Hepatocyte (in vitro differentiated cells): ENCODE results near the gene HMCN1. TPM values are rescaled to one million over a fixed set of nuclear protein-coding genes. Genes with fewer than 3 reads are reported as not detected.

Experiments used
- DNase-seq: peaks from one replicate; pipeline ENCODE4 v3.0.0-alpha.2; 2016; ENCODE audit warnings: low spot score
- H2AFZ ChIP-seq: fragments of 200-600 bp; sonication (generic); 2 replicates; pipeline ENCODE4 v1.6.0; 2016; ENCODE audit warnings: antibody characterized with exemption, mild to moderate bottlenecking
- H3K27ac ChIP-seq: fragments of 200-600 bp; sonication (generic); 2 replicates; pipeline ENCODE4 v1.5.1; 2016; ENCODE audit warnings: mild to moderate bottlenecking
- H3K27me3 ChIP-seq: fragments of 200-600 bp; sonication (generic); 2 replicates; pipeline ENCODE4 v1.6.1; 2016
- H3K36me3 ChIP-seq: fragments of 200-600 bp; sonication (generic); replicated peaks from 2 replicates; pipeline ENCODE4 v1.5.1; 2016; ENCODE audit warnings: low read depth; ENCODE audit not compliant: insufficient read depth
- H3K4me1 ChIP-seq: fragments of 200-600 bp; sonication (generic); 2 replicates; pipeline ENCODE4 v1.5.1; 2016; ENCODE audit warnings: mild to moderate bottlenecking, moderate library complexity; ENCODE audit not compliant: insufficient read depth
- H3K4me2 ChIP-seq: fragments of 200-600 bp; sonication (generic); 2 replicates; pipeline ENCODE4 v1.6.0; 2016
- H3K4me3 ChIP-seq: fragments of 200-600 bp; sonication (generic); 2 replicates; pipeline ENCODE4 v1.5.1; 2016; ENCODE audit warnings: mild to moderate bottlenecking
- H3K79me2 ChIP-seq: fragments of 200-600 bp; sonication (generic); 2 replicates; pipeline ENCODE4 v1.6.0; 2017; ENCODE audit warnings: mild to moderate bottlenecking
- H3K9me2 ChIP-seq: fragments of 200-600 bp; sonication (generic); replicated peaks from 2 replicates; pipeline ENCODE4 v1.6.0; 2017; ENCODE audit warnings: mild to moderate bottlenecking; ENCODE audit not compliant: insufficient read depth
- H3K9me3 ChIP-seq: fragments of 200-600 bp; sonication (generic); 2 replicates; pipeline ENCODE4 v1.5.1; 2016; ENCODE audit warnings: low read depth, mild to moderate bottlenecking
- H4K20me1 ChIP-seq: fragments of 200-600 bp; sonication (generic); 2 replicates; pipeline ENCODE4 v1.6.0; 2016; ENCODE audit warnings: mild to moderate bottlenecking; ENCODE audit not compliant: insufficient read depth, poor library complexity, severe bottlenecking
- EZH2 ChIP-seq: fragments of 200-600 bp; sonication (generic); IDR thresholded peaks from 2 replicates; pipeline ENCODE4 v1.6.1; 2016; ENCODE audit warnings: antibody characterized with exemption, mild to moderate bottlenecking, borderline replicate concordance
- EZH2phosphoT487 ChIP-seq: fragments of 200-600 bp; sonication (generic); IDR thresholded peaks from one replicate; pipeline ENCODE4 v1.6.1; 2018; ENCODE audit warnings: antibody characterized with exemption, mild to moderate bottlenecking, low read depth, moderate library complexity; ENCODE audit not compliant: unreplicated experiment, severe bottlenecking
- WGBS: methylation state at CpG from one replicate; pipeline ENCODE4 v1.1.6; 2016; ENCODE audit warnings: low lambda C conversion rate; ENCODE audit errors: missing lambda C conversion rate; 5-methylcytosine and 5-hydroxymethylcytosine counted together
- polyA plus RNA-seq: library from polyadenylated mRNA; unstranded; fragments of >200 nt; fragmentation: Nextera tagmentation; extraction: Ambion mirVana; gene quantifications from 2 replicates; pipeline ENCODE4 v1.2.1, GENCODE V29; 2016
- total RNA-seq: library from RNA; depleted of rRNA; stranded (reverse); fragments of >200 nt; gene quantifications from 2 replicates; pipeline ENCODE4 v1.2.3, GENCODE V29; 2014
- TF ChIP-seq, protein P1 (sequence below): fragments of 200-600 bp; sonication (generic); IDR thresholded peaks from 2 replicates; pipeline ENCODE4 v1.5.1; 2016; ENCODE audit warnings: antibody characterized with exemption, mild to moderate bottlenecking; ENCODE audit not compliant: poor library complexity

HMCN1 gene
- total and polyA plus RNA-seq, 2 experiments from 2014 or later, result 2.3 to 13.4 TPM

GRCh38 chr1:186022184-186022583 lies 288.0 kb downstream of the HMCN1 start:
- Histone ChIP-seq H4K20me1 (no peaks in the 10 kb centered on the region), H3K79me2 (no peaks in the 10 kb centered on the region), H3K27ac (no peak overlapping the region), H3K4me1 (no peaks in the 10 kb centered on the region), H3K4me2 (no peak overlapping the region), H3K9me3 (no peaks in the 10 kb centered on the region), H3K4me3 (no peak overlapping the region), H3K9me2 (no peaks in the 10 kb centered on the region), H3K27me3 (no peaks in the 10 kb centered on the region), H2AFZ (no peak overlapping the region), H3K36me3 (no peaks in the 10 kb centered on the region)
- TF ChIP-seq EZH2 (no peak), EZH2phosphoT487 (no peak)
- TF ChIP-seq, protein P1, sequence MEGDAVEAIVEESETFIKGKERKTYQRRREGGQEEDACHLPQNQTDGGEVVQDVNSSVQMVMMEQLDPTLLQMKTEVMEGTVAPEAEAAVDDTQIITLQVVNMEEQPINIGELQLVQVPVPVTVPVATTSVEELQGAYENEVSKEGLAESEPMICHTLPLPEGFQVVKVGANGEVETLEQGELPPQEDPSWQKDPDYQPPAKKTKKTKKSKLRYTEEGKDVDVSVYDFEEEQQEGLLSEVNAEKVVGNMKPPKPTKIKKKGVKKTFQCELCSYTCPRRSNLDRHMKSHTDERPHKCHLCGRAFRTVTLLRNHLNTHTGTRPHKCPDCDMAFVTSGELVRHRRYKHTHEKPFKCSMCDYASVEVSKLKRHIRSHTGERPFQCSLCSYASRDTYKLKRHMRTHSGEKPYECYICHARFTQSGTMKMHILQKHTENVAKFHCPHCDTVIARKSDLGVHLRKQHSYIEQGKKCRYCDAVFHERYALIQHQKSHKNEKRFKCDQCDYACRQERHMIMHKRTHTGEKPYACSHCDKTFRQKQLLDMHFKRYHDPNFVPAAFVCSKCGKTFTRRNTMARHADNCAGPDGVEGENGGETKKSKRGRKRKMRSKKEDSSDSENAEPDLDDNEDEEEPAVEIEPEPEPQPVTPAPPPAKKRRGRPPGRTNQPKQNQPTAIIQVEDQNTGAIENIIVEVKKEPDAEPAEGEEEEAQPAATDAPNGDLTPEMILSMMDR, result no peak
- WGBS, result 93% methylated on average over 1 of the region's 1 CpG
- DNase-seq, result no peak

DNA sequence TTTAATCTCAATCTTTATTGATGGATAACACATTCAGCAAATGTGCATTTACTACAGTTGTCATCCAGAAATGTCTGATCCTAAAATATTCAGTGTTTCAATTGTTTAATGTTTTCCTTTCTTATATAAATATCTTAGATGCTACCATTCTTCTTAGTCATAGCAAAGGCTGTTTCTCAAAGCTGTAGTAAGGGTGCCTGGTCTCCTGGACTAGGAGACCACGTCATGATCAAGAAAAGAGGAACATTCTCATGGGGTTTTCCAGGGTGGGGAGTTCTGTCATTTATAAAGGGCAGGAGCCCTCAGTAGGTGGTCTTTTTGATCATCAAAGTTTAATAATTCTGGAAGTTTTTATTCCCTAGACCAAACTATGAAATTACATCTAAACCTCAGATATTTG lies 292.8 kb downstream of the HMCN1 start:
- no peaks in the 10 kb centered on the region for H3K79me2 ChIP-seq
- no peaks in the 10 kb centered on the region for H3K27me3 ChIP-seq
- H3K4me2 ChIP-seq, result no peak overlapping the region
- TF ChIP-seq EZH2phosphoT487, result no peak
- TF ChIP-seq, protein P1, result no peak
- no peak for DNase-seq
- H3K9me3 ChIP-seq, result no peaks in the 10 kb centered on the region
- WGBS, result 94% methylated on average over 1 of the region's 1 CpG
- H3K36me3 ChIP-seq, result no peaks in the 10 kb centered on the region
- no peak overlapping the region for H3K27ac ChIP-seq
- no peaks in the 10 kb centered on the region for H3K4me1 ChIP-seq
- no peaks in the 10 kb centered on the region for H3K9me2 ChIP-seq
- H4K20me1 ChIP-seq, result no peaks in the 10 kb centered on the region
- H3K4me3 ChIP-seq, result no peak overlapping the region
- no peak overlapping the region for H2AFZ ChIP-seq

DNA sequence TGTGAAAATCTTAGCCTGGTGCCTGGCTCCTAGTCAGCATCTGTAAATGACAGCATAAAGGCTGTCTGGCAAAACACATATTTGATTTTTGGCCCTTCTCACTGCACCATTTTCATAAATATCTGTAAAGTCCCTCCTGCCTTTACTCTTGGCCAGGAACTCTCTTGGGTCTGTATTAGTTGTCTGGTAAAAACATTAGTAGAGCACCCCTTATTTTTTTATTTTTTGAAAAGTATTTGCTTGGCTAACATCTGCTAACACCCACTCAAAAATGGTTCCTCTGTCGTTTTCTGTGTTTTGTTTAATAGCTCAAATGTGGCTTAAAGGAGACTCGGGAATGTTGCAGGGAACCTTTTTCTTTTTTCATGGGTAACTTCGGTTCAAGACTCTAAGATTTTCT lies 293.4 kb downstream of the HMCN1 start:
- Histone ChIP-seq H3K9me3 (no peaks in the 10 kb centered on the region), H4K20me1 (no peaks in the 10 kb centered on the region), H3K9me2 (no peaks in the 10 kb centered on the region), H3K36me3 (no peaks in the 10 kb centered on the region), H2AFZ (no peak overlapping the region), H3K4me3 (no peak overlapping the region), H3K4me1 (no peaks in the 10 kb centered on the region), H3K27ac (no peak overlapping the region), H3K4me2 (no peak overlapping the region), H3K27me3 (no peaks in the 10 kb centered on the region), H3K79me2 (no peaks in the 10 kb centered on the region)
- DNase-seq, result no peak
- no peak for TF ChIP-seq EZH2
- TF ChIP-seq, protein P1, result no peak
- TF ChIP-seq EZH2phosphoT487, result no peak
- 51% methylated on average over 3 of the region's 3 CpGs for WGBS

- no peak overlapping the region for H3K4me3 ChIP-seq
- H3K27ac ChIP-seq, result no peak overlapping the region
- H4K20me1 ChIP-seq, result no peaks in the 10 kb centered on the region
- H3K36me3 ChIP-seq, result no peaks in the 10 kb centered on the region
- no peak overlapping the region for H2AFZ ChIP-seq
- no peaks in the 10 kb centered on the region for H3K4me1 ChIP-seq
- H3K79me2 ChIP-seq, result no peaks in the 10 kb centered on the region
- no peak for DNase-seq
- H3K9me3 ChIP-seq, result no peaks in the 10 kb centered on the region
- TF ChIP-seq, protein P1, result no peak
- no peak for TF ChIP-seq EZH2phosphoT487
- TF ChIP-seq EZH2, result no peak
- H3K27me3 ChIP-seq, result no peaks in the 10 kb centered on the region
- H3K4me2 ChIP-seq, result no peak overlapping the region
- no peaks in the 10 kb centered on the region for H3K9me2 ChIP-seq
Observed at GRCh38 chr1:186030453-186030852, 296.3 kb downstream of the HMCN1 start.
